GM21825 (cell line): Measurements from ENCODE around the gene MAP4K5.
"Not testable (repeated sequence)": the region's sequence is repeated elsewhere in the genome, so short reads cannot be mapped to it uniquely, and the experiment has no call there.

ENCODE experiments used
- ATAC-seq: cut with Tn5 transposase; IDR thresholded peaks from one replicate; pipeline ENCODE4 v1.9.1; 2021; ENCODE audit warnings: mild to moderate bottlenecking, moderate library complexity; ENCODE audit not compliant: unreplicated experiment

The MAP4K5 gene

DNA sequence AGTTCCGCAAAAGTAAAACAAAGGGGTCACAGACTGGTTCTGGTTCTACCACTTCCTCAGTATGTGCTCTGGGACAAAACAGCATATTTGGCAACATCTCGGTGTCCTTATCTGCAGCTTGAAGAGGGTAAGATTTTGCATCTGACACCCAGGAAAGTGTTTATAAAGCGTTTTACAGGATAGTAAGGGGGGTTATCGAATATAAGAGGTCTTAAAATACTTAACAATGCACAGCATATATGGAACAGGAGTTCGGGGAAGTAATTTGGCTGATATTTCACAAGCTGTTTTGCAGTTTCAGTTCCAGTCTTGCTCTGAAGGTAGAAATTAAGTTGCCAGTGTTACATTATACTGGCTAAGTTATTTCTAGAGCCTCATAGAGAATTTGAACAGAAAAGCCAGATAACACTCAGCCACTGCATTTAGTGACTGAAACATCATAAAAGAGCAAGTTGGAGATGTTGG lies 904 bp upstream of the MAP4K5 start:
- ATAC-seq = no peak

- peak; percentile 15 for ATAC-seq
Observed at GRCh38 chr14:50531595-50532501, 521 bp downstream of the MAP4K5 start.

GRCh38 chr14:50530794-50531365 lies 1.5 kb downstream of the MAP4K5 start:
- no peak for ATAC-seq

DNA sequence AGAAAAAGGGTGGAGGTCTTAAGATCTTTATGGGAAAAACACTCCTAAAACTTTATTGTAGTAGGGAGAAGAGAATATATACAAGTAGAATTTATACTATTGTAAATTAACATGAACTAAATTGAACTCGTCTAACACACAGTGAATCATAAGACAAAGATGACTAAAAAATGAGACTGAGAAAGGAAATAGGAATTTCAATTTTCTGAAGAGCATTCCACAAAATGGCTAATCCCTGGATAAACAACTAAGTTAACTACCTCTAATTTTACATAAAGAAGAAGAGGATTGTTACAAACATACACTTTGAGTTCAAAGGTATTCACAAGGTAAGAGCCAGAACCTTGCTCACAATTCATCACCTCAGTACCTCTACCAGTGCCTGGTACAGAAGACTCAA lies 2.0 kb downstream of the MAP4K5 start:
- no peak for ATAC-seq

DNA sequence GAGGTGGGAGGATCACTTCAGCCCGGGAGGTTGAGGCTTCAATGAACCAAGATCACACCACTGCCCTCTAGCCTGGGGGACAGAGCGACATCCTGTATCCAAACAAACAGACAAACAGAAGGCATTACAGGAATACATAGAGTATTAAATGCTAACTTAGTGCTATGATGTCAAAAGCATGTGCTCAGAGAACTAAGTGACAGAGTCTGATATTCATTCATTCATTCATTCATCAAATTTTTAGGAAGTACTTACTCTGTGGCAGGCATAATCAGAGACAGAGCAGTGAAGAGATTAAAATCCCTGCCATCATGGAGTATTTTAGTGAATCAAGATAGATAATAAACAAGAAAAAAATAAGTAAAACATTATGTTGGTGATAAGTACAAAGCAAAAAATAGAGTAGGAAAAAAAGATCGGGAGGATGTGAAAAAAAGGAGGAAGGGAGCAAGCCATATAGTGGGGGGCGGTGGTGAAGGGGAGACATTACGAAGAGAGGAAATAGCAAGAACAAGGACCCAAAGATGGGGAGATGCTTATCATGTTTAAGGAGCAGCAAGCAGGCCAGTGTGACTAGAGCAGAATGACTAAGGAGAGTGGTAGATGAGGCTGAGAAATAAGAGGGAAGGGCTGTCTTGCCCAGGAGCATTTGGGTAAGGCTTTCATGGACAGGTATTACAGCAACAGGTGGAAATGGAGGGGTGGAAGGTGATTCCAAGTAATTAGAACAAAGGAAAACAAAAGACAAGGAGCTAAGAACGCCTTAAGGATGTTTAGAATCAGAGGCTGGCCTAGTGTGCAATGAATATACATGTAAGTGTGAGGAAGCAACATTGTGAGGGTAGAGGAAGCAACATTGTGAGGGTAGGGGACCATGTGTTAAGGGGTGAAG lies 2.8 kb downstream of the MAP4K5 start:
- ATAC-seq = no peak

- no peak for ATAC-seq
Observed at GRCh38 chr14:50528000-50528399, 4.4 kb downstream of the MAP4K5 start.

GRCh38 chr14:50524731-50525515 lies 7.4 kb downstream of the MAP4K5 start:
- ATAC-seq = no peak

DNA sequence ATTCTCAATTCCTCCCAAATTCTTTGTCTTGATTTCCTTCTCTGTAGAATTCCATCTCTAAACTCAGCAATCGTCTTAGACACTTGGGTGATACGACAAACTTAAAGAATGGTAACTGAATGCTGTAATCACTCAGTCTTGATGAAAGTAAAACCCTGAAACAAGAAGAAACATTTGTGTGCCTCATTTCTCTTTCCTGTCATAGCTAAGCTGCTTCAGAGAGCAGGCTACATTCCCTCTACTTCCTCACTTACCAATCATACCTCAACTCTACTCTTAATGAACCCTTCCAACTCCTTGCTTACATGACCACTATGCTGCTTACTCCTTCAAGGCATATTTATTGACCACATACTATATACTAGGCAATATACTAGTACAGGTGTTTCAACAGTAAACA lies 8.3 kb downstream of the MAP4K5 start:
- peak; percentile 36 for ATAC-seq

DNA sequence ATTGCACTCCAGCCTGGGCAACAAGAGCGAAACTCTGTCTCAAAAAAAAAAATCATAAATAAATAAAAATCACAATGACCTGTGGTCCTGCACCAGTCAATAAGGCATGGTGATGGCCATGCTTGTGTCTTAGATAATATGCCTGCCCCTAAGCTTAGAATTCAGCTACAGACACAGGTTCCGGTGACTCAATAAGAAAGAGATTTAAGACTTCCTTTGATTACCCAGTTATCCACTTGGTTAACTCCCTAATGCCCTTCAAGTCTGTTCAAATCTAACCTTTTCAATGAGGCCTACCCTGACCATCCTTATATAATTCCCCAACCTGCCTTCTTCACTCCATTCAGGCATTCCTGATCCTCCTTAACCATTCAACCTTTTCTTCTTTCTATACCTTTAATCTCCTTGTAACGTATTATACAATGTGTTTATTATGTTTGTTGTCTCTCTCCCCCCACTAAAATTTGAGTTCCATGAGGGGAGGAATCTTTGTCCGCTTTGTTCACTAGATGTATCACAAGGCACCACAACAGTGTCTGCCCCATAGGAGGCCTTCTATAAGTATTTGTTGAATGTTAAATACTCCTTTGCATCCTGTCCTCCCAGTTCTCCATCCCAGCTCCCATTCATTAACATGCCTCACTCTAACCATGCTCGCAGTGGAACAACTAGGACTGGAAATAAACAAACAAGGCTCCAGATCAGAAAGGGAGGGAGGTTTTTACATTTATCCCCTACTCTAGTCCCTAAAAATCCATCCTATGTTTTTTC lies 8.9 kb downstream of the MAP4K5 start:
- ATAC-seq = no peak

- ATAC-seq = peak; percentile 66
Observed at GRCh38 chr14:50521912-50522341, 10.4 kb downstream of the MAP4K5 start.

- peak; percentile 58 for ATAC-seq
Observed at GRCh38 chr14:50520947-50521815, 11.2 kb downstream of the MAP4K5 start.

DNA sequence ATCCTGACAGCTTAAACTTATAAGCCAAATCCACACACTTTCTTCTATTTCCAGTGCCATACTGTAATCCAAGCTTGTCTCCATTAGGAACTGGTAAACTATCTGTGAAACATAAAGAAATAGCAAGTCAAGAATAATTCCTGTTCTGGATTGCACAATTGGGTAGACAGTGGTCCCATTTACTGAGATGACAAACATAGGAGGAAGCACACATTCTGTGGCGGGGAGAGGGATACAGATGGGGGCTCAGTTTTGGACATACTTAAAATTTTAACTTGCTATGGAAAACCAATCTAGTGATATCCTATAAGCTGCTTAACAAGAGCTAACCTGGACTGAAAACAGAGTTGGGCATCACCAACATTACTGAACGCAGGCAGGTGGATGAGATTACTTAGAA lies 16.3 kb downstream of the MAP4K5 start:
- no peak for ATAC-seq

DNA sequence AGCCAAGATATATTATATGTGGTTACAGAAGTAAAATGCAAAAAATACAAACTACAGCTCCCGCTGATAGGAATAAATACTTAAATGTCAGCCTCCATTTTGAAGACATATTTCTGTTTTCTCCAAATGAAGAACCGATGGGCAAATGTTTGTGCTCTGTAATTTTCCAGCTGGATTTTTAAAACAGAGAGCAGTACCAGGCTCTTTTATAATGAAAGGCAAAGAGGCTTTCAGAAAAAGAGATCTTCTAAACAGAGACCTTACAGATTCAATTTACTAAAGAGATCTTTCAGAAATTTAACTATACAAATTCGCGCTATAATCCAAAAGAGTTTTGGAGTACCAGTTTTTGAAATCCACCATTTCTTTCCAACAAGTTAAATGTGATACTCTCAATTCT lies 19.9 kb downstream of the MAP4K5 start:
- ATAC-seq = no peak

- no peak for ATAC-seq
Observed at GRCh38 chr14:50510157-50510556, 22.2 kb downstream of the MAP4K5 start.

DNA sequence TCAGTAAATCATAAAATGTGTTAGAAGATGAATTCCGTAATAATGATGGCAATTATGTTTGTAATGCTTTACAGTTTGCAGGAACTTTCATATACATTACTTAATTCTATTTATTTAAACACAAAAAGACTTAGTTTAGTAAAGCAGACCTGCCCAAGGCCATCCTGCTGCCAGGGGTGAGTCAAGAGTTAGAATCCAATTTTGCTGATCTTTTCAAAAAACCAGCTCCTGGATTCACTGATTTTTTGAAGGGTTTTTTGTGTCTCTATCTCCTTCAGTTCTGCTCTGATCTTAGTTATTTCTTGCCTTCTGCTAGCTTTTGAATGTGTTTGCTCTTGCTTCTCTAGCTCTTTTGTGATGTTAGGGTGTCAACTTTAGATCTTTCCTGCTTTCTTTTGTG lies 25.3 kb downstream of the MAP4K5 start:
- ATAC-seq = not testable (repeated sequence)

DNA sequence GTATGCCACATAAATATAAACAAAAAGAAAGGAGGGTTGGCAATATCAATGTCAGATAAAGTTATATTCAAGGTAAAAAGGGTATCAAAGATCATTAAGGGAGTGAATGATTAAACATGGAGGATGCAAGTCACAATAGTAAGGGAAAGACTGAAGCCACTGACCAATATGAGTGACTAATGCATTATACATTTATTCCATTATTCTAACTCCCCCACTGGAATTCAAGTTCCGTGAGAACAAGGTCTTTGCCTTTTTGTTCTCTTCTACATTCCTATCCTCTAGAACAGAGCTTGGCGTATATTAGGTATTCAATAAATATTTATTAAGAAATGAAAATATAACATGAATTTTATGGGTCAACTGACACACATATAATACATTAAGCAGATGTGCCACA lies 30.7 kb downstream of the MAP4K5 start:
- no peak for ATAC-seq

GRCh38 chr14:50497351-50497750 lies 35.0 kb downstream of the MAP4K5 start:
- ATAC-seq = no peak

- no peak for ATAC-seq
Observed at GRCh38 chr14:50489851-50490250, 42.5 kb downstream of the MAP4K5 start.

DNA sequence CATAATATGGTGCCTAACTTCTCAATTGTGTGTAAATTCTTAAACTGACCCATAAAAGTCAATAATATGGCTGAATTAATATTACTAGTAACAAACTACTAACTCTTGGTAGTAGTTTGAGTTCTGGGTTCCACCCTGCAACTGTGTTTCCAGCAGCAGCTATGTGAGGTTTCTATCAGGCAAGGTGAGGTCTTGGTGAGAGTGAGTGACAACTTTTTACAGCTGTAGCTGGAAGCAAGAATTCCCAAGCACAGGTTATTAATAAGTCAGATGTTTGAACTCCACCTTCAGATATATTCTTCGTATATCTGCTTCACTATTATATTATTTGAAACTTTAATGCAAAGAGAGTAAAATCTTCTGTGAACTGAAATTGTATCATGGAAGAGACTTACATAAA lies 43.8 kb downstream of the MAP4K5 start:
- no peak for ATAC-seq
